K562 (cell line): ENCODE results near the gene SIGLEC9. TPM values are rescaled to one million over a fixed set of nuclear protein-coding genes. Genes with fewer than 3 reads are reported as not detected.

Source experiments
- CBX8 ChIP-seq: fragments of 200-600 bp; sonication (generic); IDR thresholded peaks from 2 replicates; pipeline ENCODE4 v1.6.1; 2012; ENCODE audit warnings: borderline replicate concordance, mixed run types, low read depth, mild to moderate bottlenecking, moderate library complexity, mixed read lengths, low read length, control low read depth, inconsistent platforms; ENCODE audit not compliant: poor library complexity, severe bottlenecking; ENCODE audit errors: extremely low read depth
- KDM2B ChIP-seq: fragments of 250-450 bp; sonication (Bioruptor Pico); IDR thresholded peaks from 2 replicates; pipeline ENCODE4 v1.8.0; 2021; ENCODE audit warnings: mild to moderate bottlenecking, moderate library complexity
- MTA2 ChIP-seq: fragments of 450-650 bp; IDR thresholded peaks from 2 replicates; pipeline ENCODE4 v1.6.1; 2016; ENCODE audit warnings: low read depth
- PCBP1 ChIP-seq: fragments of 200-400 bp; formaldehyde crosslinking; IDR thresholded peaks from 2 replicates; pipeline ENCODE4 v1.6.1; 2018; ENCODE audit warnings: mild to moderate bottlenecking, low read depth, low read length; ENCODE audit not compliant: poor library complexity, severe bottlenecking
- ZNF354B ChIP-seq: fragments of 250-450 bp; sonication (Bioruptor Pico); IDR thresholded peaks from 2 replicates; pipeline ENCODE4 v1.4.0; 2020
- ZNF408 ChIP-seq: fragments of 250-450 bp; sonication (Bioruptor Pico); IDR thresholded peaks from 2 replicates; pipeline ENCODE4 v1.4.0; 2020; ENCODE audit warnings: low read depth, mild to moderate bottlenecking, moderate library complexity
- polyA plus RNA-seq, 8 experiments: library from polyadenylated mRNA; depleted of rRNA in 4 of 8; stranded (reverse) in 5 of 8; unstranded in 3 of 8; fragments of >200 nt; fragmentation: Nextera tagmentation in 2 of 8; fragmentation: Illumina TruSeq in 1 of 8; extraction: Ambion mirVana in 2 of 8; extraction: Trizol in 1 of 8; gene quantifications; 2 replicates each; pipeline versions ENCODE4 v1.2.1 to v1.2.3, GENCODE V29; 2011 to 2014; ENCODE audit warnings: inconsistent platforms in 1 of 8, missing spikeins in 1 of 8
- total RNA-seq, 7 experiments: library from RNA; depleted of rRNA in 6 of 7; stranded (reverse); fragments of >200 nt in 6 of 7; fragmentation: Illumina TruSeq in 2 of 7; extraction: Trizol in 2 of 7; gene quantifications; 2 replicates each; pipeline versions ENCODE4 v1.2.1 to v1.2.3, GENCODE V29; 2011 to 2021; ENCODE audit warnings: low replicate concordance in 1 of 7
- TF ChIP-seq, protein P1 (sequence below): fragments of 450-650 bp; IDR thresholded peaks from 2 replicates; pipeline ENCODE4 v1.7.1; 2018; ENCODE audit warnings: mild to moderate bottlenecking, low read depth; ENCODE audit not compliant: partially characterized antibody
- TF ChIP-seq, protein P2 (sequence below): fragments of 250-450 bp; sonication (Bioruptor Pico); IDR thresholded peaks from 2 replicates; pipeline ENCODE4 v1.5.0; 2021; ENCODE audit warnings: mild to moderate bottlenecking, moderate library complexity

SIGLEC9 gene
- total and polyA plus RNA-seq, 9 of the 15 experiments (the other 6 are each of a cell fraction or from before 2014, with no cell fraction given): 0.09 to 0.34 (median 0.22) TPM; not detected in 4

DNA sequence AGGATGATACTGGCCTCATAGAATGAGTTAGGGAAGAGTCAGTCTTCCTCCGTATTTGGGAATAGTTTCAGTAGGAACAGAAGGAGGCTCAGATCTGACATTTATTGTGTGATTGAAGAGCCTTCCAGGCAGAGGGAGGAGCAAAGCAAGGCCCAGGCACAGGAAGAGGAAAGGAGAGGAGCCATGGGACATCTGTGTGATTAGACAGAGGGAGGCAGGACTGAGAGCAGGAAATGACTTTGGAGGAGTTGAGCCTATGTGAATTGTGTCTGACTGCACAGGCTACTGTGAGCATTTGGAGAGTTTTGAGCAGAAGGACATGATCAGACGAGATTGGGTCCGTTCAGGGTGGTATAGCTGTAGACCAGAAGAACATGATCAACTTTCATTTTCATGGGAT lies 25.9 kb downstream of the SIGLEC9 start (continued):
- TF ChIP-seq, protein P1, sequence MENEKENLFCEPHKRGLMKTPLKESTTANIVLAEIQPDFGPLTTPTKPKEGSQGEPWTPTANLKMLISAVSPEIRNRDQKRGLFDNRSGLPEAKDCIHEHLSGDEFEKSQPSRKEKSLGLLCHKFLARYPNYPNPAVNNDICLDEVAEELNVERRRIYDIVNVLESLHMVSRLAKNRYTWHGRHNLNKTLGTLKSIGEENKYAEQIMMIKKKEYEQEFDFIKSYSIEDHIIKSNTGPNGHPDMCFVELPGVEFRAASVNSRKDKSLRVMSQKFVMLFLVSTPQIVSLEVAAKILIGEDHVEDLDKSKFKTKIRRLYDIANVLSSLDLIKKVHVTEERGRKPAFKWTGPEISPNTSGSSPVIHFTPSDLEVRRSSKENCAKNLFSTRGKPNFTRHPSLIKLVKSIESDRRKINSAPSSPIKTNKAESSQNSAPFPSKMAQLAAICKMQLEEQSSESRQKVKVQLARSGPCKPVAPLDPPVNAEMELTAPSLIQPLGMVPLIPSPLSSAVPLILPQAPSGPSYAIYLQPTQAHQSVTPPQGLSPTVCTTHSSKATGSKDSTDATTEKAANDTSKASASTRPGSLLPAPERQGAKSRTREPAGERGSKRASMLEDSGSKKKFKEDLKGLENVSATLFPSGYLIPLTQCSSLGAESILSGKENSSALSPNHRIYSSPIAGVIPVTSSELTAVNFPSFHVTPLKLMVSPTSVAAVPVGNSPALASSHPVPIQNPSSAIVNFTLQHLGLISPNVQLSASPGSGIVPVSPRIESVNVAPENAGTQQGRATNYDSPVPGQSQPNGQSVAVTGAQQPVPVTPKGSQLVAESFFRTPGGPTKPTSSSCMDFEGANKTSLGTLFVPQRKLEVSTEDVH: no peak
- TF ChIP-seq CBX8: no peak
- TF ChIP-seq, protein P2, sequence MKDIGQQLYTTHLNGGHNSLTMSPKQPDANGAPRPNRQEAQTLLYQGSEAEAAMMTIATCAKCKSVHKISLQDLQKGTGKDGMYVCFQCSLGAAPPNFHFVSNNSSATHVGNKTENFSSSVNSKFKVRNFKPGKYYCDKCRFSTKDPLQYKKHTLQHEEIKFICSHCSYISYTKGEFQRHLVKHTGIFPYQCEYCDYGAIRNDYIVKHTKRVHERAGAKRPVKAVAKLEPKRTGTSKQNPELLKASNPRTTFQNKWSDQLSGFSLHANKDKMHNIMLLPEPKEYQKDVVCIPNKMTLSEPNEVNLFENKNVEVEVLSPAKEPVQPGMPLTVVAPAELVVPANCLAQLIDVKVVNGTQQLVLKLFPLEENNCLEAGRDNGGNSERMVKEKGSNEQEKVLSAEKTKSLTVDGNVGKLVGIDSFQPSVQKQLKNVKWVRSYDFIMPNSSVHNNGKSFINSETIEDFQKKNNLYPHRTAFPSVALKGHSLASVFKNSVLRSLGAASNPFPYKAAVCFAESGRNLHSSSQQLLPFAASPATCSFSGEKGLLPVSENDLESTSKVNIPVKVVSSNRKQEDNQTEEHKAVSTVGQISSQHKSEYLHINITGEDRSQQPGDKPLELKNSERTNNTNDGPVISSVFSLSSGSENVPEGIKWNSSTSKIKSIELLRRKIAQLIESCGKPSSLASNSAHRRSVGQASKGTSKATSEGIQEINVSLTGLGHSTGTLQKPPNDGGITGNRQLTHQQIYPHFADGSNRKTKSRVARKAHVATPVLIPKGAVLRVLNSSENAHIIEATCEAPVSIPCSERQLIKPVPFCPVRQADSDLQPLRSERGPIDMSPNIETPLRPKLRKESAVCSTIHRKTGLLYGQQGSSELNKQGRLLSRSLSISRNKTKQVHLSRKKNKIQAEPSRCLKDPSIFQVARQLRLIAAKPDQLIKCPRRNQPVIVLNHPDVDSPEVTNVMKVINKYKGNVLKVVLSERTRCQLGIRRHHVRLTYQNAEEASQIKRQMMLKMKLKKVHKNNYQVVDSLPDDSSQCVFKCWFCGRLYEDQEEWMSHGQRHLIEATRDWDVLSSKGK (CRISPR knock-in tag): no peak
- no peak for TF ChIP-seq ZNF408
- TF ChIP-seq KDM2B (CRISPR knock-in tag): no peak
- no peak for TF ChIP-seq ZNF354B (CRISPR knock-in tag)
- TF ChIP-seq PCBP1: no peak
- TF ChIP-seq MTA2: no peak
